Sigmoid colon (tissue), 4 donors: ENCODE results near the gene ZNF486.
"Not testable (repeated sequence)": the region's sequence is repeated elsewhere in the genome, so short reads cannot be mapped to it uniquely, and the experiment has no call there.

Experiments used
- CTCF ChIP-seq, 4 experiments: fragments of 450-650 bp in 3 of 4; fragments of 200-600 bp in 1 of 4; IDR thresholded peaks; one replicate each; pipeline ENCODE4 v1.5.1; 2016 to 2019; ENCODE audit warnings: antibody characterized with exemption in 4 of 4, mild to moderate bottlenecking in 3 of 4, moderate library complexity in 2 of 4
- EP300 ChIP-seq, 4 donors: sonication (generic); formaldehyde crosslinking; IDR thresholded peaks; one replicate each; pipeline ENCODE4 v1.6.1; 2017; ENCODE audit warnings: antibody characterized with exemption in 4 of 4
- POLR2A ChIP-seq, 2 donors: fragments of 450-650 bp; IDR thresholded peaks; one replicate each; pipeline ENCODE4 v1.6.1; 2016; ENCODE audit warnings: antibody characterized with exemption in 2 of 2, mild to moderate bottlenecking in 2 of 2, moderate library complexity in 2 of 2
- POLR2AphosphoS5 ChIP-seq, 4 donors: sonication (generic); formaldehyde crosslinking; IDR thresholded peaks; one replicate each; pipeline ENCODE4 v1.6.1; 2017; ENCODE audit warnings: antibody characterized with exemption in 4 of 4

- TF ChIP-seq POLR2AphosphoS5, CTCF, EP300, POLR2A (IDR thresholded peaks at IDR 0.05): not testable (repeated sequence)
Observed at GRCh38 chr19:20214366-20214765, 47.4 kb downstream of the ZNF486 start.
